ENCODE results near the gene SCN8A. TPM values are rescaled to one million over a fixed set of nuclear protein-coding genes. Genes with fewer than 3 reads are reported as not detected.
A peak's percentile ranks its signal among the peaks of the same experiment; 100 is the strongest.

SCN8A gene
- total RNA-seq, 4 donors from 2014 or later: 0.08 to 0.62 (median 0.58) TPM

DNA sequence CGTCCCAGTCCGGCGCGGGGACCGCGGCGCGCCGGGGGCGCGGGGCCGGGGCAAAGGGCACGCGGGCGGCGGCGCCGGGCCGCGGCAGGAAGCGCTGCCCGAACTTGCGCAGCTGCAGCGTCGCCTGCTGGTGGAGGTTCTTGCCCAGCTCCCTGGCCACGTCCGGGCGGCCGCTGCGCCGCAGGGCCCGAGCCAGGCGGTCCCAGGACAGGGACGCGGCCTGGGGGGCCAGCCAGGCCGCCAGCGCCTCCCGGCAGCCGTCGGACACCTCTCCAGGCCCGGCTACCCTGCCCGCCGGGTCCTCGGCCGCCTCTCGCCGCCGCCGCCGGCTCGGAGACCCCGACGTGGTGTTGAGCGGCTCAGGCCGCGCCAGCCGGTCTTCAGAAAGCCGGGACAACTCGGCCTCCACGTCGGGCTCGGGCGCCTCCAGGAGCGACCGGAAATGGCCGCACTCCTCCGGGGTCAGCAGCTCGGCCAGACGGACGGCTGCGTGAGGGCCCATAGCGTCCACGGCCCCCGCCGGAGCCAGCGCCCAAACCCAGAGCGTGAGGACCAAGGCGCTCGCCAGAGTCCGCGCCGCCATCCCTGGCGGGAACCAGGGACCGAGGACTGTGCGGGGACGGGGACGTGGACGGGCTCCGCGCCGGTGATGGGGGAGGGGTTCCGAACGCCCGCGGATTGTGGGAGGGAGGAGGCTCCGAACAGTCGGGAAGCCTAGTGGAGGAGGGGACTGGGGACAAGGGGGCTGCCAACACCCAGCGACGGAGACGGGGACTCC, 223.5 kb downstream of the SCN8A start:
- Histone ChIP-seq H3K36me3 (no peaks in the 10 kb centered on the region), H3K27me3 (peaks cover 14% of the 10 kb centered on the region), H3K9me3 (no peaks in the 10 kb centered on the region), H3K4me3 (peak overlapping the region; percentile 64), H3K27ac (peak overlapping the region; percentile 74), H3K4me1 (peaks cover 20% of the 10 kb centered on the region)
- peak in 1 of 2 donors; percentile 80 for DNase-seq (ENCODE audit: low spot score in 2 of 2)
- WGBS: 14% methylated on average over 16 of the region's 100 CpGs
- TF ChIP-seq POLR2AphosphoS5 (IDR thresholded peaks at IDR 0.05) (no peak), POLR2A (IDR thresholded peaks at IDR 0.05) (peak in 1 of 2 donors; percentile 42), EP300 (IDR thresholded peaks at IDR 0.05) (no peak)
- TF ChIP-seq, protein P1, sequence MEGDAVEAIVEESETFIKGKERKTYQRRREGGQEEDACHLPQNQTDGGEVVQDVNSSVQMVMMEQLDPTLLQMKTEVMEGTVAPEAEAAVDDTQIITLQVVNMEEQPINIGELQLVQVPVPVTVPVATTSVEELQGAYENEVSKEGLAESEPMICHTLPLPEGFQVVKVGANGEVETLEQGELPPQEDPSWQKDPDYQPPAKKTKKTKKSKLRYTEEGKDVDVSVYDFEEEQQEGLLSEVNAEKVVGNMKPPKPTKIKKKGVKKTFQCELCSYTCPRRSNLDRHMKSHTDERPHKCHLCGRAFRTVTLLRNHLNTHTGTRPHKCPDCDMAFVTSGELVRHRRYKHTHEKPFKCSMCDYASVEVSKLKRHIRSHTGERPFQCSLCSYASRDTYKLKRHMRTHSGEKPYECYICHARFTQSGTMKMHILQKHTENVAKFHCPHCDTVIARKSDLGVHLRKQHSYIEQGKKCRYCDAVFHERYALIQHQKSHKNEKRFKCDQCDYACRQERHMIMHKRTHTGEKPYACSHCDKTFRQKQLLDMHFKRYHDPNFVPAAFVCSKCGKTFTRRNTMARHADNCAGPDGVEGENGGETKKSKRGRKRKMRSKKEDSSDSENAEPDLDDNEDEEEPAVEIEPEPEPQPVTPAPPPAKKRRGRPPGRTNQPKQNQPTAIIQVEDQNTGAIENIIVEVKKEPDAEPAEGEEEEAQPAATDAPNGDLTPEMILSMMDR (IDR thresholded peaks at IDR 0.05): peak; percentile 61 to 68

DNA sequence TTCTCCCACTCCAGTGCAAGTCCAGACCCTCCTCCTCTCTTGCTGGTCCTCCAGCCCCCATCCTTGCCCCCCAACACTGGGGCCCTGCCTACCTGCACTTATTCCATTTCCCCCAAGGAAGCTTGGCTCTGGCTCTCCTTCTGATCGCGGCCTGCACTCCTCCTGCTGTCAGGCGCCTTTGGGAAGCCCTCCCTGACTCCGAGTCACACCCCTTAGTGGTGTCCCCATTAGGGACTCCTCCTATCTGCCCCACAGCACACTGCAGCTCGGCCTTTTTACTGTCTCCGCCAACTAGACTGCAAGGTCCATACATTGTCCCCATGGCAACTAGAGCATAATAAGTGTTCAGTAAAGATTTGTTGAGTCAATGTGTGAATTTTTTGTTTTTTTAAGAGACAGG, 224.5 kb downstream of the SCN8A start:
- H3K27ac ChIP-seq: no peak overlapping the region
- H3K9me3 ChIP-seq: no peaks in the 10 kb centered on the region
- H3K27me3 ChIP-seq: peaks cover 23% of the 10 kb centered on the region
- peak overlapping the region; percentile 64 for H3K4me3 ChIP-seq
- TF ChIP-seq EP300 (IDR thresholded peaks at IDR 0.05) (no peak), POLR2AphosphoS5 (IDR thresholded peaks at IDR 0.05) (no peak), POLR2A (IDR thresholded peaks at IDR 0.05) (no peak)
- TF ChIP-seq, protein P1 (IDR thresholded peaks at IDR 0.05): no peak
- DNase-seq (ENCODE audit: low spot score in 2 of 2): no peak
- 86% methylated on average over 6 of the region's 6 CpGs for WGBS
- H3K4me1 ChIP-seq: peaks cover 31% of the 10 kb centered on the region
- H3K36me3 ChIP-seq: no peaks in the 10 kb centered on the region

DNA sequence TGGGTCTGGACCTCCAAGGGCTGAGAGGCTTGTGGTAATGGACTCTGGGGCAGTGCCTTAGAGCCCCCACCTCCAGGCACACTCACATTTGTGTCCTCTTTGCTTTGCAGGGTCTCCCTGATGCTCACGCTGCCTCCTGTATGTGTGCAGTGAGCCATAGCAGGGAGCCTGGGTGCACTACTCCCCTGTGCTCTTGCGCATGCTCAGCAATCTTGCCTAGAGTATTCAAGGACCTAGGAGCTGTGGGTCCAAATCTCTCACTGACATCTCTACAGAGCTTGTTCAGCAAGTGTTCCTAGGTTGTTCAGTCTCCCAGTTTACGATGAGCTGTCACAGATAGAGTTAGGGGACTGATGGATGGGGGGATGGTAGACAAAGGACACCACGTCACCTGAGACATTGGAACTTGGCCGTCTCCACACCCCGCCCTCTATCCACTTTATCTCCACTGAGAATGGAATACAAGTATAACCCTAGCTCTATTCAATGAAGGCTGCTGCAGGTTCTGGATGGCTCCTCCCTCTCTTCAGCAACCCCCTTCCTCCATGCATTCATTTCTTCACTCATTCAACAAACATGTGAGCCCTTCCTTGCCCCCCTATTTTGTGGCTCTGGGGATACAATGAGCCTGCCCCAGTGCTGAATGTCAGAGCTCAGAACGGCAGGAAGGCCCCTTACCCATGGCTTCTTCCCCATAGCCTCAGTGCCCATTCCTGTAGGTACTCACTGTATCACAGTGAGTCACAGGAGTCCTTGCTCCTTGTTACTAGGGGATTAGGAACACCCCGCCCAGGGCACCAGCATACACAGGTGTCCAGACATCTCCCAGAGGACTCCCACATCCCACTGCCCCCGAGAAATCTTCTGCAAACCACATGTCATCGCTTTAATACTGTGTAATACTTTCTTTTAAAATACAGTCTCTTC, 226.3 kb downstream of the SCN8A start:
- no peaks in the 10 kb centered on the region for H3K36me3 ChIP-seq
- peaks cover 38% of the 10 kb centered on the region for H3K4me1 ChIP-seq
- no peak for DNase-seq (ENCODE audit: low spot score in 2 of 2)
- H3K27me3 ChIP-seq: peaks cover 39% of the 10 kb centered on the region
- WGBS: 84% methylated on average over 10 of the region's 10 CpGs
- no peak for TF ChIP-seq POLR2A (IDR thresholded peaks at IDR 0.05)
- TF ChIP-seq POLR2AphosphoS5 (IDR thresholded peaks at IDR 0.05): no peak
- TF ChIP-seq EP300 (IDR thresholded peaks at IDR 0.05): no peak
- TF ChIP-seq, protein P1 (IDR thresholded peaks at IDR 0.05): no peak
- no peaks in the 10 kb centered on the region for H3K9me3 ChIP-seq
- no peak overlapping the region for H3K4me3 ChIP-seq
- H3K27ac ChIP-seq: no peak overlapping the region

DNA sequence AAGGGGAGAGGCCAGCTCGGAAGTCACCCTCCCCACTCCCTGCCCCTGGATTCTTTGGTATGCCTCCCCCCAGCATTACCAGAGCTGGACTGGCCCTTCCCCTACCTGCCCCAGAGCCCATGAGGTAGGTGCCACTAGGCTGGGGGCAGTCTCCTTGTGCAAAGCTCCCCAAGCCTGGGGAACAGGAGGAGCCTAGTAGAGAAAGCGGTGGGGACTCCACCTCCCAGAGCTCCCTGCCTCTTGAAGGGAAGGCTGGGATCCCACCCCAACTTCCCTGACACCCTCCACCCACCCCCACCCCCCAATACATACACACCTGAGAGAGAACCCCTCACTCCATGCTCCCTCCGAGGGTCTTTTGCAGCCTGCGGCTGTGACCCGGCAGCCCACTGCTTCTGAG, 227.1 kb downstream of the SCN8A start:
- H3K27me3 ChIP-seq: peaks cover 39% of the 10 kb centered on the region
- no peak for DNase-seq (ENCODE audit: low spot score in 2 of 2)
- no peak overlapping the region for H3K4me3 ChIP-seq
- H3K27ac ChIP-seq: no peak overlapping the region
- H3K36me3 ChIP-seq: no peaks in the 10 kb centered on the region
- 94% methylated on average over 3 of the region's 5 CpGs for WGBS
- no peaks in the 10 kb centered on the region for H3K9me3 ChIP-seq
- no peak for TF ChIP-seq POLR2A (IDR thresholded peaks at IDR 0.05)
- no peak for TF ChIP-seq POLR2AphosphoS5 (IDR thresholded peaks at IDR 0.05)
- TF ChIP-seq EP300 (IDR thresholded peaks at IDR 0.05): no peak
- TF ChIP-seq, protein P1 (IDR thresholded peaks at IDR 0.05): no peak
- H3K4me1 ChIP-seq: peaks cover 38% of the 10 kb centered on the region
